Caki2 (cell line): ENCODE results near the gene SNTA1. TPM values are rescaled to one million over a fixed set of nuclear protein-coding genes. Genes with fewer than 3 reads are reported as not detected.
"Not testable (repeated sequence)": the region's sequence is repeated elsewhere in the genome, so short reads cannot be mapped to it uniquely, and the experiment has no call there.

Source experiments
- DNase-seq: peaks from one replicate; pipeline ENCODE4 v3.0.0-alpha.2; 2015; ENCODE audit warnings: low read depth
- in situ Hi-C: cut with HindIII; loops from 2 replicates; pipeline ENCODE4 v1.10.0; 2016; ENCODE audit warnings: low sequenced_read_pairs, low pct_unique_long_range_greater_than_20kb, mixed read lengths
- total RNA-seq: library from RNA; depleted of rRNA; stranded (reverse); fragments of >200 nt; shearing (Covaris generic); gene quantifications from 2 replicates; pipeline ENCODE4 v1.2.3, GENCODE V29; 2014; ENCODE audit warnings: low replicate concordance

The SNTA1 gene
- total RNA-seq, 1 experiment from 2014 or later: 52.1 TPM

DNA sequence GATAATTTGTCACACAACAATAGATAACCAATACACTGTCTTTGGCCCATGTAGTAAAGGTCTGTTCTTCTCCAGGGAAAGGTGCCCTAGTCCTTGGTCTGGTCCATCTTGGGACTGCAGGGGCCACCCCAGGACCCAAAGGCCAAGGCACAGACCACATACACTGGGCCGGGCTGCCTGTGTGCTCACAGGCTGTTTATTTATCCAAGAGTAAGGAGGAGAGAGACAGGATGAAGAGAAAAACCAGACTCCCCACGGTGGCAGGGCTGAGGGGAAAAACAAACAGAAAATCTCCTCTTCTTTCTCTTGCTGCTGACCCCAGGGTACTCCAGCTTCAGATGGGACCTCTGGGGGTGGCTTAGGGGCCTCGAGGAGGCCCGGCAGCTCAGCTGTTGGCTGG lies 35.8 kb downstream of the SNTA1 start:
- DNase-seq: no peak
- in situ Hi-C loops: no loop called here

DNA sequence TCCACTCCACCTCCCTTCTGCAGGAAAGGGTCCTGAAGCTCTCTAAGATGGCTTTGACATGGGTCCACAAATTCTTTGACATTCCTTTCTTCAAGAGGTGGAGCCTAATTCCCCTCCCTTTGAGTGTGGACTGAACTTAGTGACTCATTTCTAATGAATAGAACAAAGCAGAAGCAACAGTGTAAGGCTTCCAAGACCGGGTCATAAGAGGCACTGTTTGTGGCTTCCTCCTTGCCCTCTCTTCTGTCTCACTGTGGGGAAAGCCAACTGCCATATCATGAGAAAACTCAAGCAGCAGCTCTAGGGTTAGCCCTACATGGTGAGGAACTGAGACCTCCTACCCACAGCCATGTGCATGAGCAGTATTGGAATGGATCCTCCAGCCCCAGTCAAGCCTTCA lies 36.3 kb downstream of the SNTA1 start:
- in situ Hi-C loops: no loop called here
- no peak for DNase-seq

DNA sequence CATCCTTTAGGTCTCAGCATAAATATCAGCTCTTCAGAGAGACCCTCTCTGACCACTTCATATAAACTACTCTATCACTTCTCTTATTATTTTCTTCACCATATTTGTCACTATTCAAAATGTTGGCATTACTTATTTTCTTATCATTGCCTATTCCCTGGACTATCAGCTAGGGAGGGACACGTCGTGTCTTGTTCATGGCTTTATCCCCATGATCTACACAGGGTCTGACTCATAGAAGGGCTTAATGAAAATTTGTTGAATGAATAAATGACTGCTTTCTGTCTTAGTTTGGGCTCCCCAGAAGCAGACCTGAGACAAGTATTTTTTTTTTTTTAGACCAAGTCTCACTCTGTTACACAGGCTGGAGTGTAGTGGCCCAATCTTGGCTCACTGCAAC lies 39.3 kb downstream of the SNTA1 start:
- DNase-seq: no peak
- in situ Hi-C loops: no loop called here

DNA sequence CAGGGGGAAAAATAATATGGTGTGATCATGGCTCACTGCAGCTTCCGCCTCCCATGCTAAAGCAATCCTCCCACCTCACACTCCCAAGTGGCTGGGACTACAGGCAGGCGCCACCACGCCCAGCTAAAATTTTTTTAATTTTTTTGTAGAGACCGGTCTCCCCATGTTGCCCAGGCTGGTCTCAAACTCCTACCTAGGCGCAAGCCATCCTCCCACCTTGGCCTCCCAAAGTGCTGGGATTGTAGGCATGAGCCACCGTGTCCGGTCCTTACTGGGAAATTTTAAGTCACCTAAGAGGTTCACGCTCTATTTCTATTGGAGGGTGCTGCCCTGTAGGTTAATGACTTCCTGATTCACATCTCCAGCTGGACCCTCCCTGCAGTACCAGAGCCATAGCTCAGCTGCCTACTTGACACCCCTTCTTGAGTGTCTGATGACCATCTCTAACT lies 41.6 kb downstream of the SNTA1 start:
- in situ Hi-C loops: no loop called here
- DNase-seq: no peak

DNA sequence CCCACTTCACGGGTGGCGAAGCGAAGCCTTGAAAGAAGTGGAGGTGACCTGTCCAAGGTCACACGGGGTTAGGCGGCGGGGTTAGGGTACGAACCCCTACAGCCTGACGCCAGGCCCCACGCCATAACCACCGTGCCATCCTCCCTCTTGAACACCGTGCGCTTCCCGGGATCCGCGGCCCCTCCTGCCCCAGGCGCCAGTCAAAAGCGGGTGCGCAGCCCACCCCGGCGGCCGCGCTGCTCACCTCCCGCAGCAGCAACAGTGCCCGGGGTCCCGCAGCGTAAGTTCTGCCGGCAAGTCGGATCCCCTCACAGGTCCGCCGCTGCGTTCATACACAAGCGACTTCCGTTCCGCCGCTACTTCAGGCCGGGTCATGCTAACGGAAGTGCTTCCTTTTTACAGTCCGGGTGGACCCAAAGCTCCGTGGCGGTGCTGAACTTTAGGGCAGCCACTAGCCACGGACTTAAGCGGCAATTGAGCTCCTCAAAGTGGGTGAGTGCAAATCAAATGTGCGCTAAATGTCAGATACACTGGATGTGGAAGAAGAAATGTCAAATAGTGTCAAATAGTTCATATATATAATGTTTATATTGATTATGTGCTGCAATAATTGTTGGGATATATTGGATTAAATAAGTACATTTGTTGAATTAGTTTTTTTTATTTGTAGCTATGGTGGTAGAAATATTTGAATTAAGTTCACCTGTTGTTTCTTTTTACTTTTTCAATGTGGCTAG lies 42.2 kb downstream of the SNTA1 start, which contains the start of gene CDK5RAP1:
Gene CDK5RAP1, minus strand, starts transcription at position 336 of the 737 bp plus-strand sequence. CDS start 4,455 bp downstream, outside the sequence.
- DNase-seq: peak; percentile 75
- in situ Hi-C loops: no loop called here

DNA sequence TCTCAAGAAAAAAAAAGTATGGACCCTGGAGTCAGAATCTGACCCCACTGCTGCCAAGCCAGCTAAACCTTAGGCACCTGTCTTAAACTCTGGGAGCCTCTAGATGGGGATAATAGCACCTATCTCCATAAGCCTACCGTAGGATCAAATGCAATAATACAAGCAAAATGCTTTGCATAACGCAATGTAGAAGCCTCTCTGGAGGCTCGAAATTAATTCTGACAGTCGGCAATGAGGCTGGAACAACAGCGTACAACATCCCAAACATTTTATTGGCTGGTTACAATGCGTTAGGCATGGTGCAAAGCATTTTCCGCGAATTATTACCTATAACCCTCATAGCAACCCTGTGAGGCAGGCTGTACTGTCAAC lies 42.8 kb downstream of the SNTA1 start:
- DNase-seq: peak; percentile 40
- in situ Hi-C loops: no loop called here

DNA sequence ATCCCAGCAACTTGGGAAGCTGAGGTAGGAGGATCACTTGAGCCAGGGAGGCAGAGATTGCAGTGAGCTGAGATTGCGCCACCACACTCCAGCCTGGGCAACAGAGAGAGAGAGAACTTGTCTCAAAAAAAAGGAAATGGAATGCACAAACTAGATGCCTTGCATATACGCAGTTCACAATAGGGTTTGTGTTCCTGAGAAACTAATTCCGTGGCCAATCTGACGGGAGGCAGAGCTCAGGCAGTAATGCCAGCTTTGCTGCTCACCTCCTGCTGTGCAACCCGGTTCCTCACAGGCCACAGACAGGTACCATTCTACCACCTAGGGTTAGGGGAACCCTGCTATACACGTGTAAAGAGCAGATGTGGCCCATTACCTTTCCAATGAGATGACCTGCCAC lies 43.6 kb downstream of the SNTA1 start:
- no peak for DNase-seq
- in situ Hi-C loops: no loop called here

DNA sequence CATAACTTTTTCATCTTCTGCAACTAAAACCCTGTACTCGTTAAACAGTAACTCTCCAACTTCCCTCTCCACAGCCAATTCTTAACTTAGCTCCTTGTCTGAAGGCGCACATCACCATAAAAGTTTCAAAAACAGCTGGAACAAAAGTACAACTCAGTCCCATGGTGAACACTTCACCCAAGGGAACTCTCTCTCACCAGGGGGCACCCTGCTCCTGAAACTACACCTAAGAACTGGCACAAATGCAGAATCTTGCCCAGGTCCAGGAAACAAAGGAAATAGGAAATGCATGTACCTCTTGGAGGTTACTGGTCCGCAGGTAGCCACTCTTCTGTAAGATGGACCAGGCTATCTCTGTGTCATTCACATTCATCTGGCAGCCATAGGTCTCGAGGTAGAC lies 48.8 kb downstream of the SNTA1 start:
- no peak for DNase-seq
- in situ Hi-C loops: no loop called here

DNA sequence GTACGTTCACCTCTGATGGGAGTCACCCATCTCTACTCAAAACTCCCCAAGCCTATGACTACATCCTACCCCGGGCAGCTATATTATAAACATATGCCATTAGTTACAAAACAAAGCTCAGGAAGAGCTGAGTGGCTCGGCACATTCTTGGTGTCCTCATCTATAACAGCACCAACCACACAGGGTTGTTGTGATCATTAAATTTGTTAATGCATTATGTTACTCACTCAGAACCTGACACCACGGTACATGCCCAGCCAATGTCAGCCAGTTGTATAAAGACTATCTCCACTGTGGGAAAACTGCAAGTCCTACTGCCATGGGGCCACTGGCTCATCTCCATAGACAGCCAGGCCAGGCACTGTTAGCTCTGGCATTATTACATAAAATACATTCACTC lies 50.0 kb downstream of the SNTA1 start:
- no peak for DNase-seq
- in situ Hi-C loops: no loop called here

DNA sequence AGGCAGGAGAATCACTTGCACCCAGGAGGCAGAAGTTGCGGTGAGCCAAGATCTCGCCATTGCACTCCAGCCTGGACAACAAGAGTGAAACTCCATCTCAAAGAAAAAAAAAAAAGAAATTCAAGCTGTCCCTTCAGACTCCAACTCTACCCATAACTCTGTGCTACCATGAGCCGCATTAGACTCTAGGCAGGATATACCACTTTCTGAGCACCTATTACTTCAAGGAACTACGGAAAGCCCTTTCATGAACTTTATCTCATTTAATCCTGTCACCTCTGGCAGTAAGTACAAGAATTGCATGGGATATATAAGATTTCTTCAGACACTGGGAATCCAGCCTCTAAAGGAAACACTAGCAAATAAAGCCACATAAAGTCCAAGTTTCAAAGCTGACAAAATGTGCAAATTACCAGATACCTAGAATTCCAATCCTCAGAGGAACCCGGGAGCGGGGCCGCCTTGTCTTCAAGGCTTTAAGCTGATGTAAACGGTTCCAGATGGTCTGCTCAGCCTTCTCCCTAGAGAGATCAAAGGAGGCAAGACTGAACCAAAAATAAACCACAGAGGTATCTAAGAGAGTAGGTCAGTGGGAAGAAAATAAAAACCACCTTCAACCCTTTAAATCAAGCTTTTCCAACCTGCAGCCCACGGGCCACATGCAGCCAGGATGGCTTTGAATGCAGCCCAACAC lies 51.7 kb downstream of the SNTA1 start:
- in situ Hi-C loops: no loop called here
- no peak for DNase-seq

DNA sequence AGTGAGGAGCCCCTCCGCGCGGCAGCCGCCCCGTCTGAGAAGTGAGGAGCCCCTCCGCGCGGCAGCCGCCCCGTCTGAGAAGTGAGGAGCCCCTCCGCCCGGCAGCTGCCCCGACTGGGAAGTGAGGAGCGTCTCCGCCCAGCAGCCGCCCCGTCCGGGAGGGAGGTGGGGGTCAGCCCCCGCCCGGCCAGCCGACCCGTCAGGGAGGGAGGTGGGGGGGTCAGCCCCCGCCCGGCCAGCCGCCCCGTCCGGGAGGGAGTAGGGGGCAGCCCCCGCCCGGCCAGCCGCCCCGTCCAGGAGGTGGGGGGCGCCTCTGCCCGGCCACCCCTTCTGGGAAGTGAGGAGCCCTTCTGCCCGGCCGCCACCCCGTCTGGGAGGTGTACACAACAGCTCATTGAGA lies 54.2 kb downstream of the SNTA1 start:
- in situ Hi-C loops, DNase-seq: not testable (repeated sequence)

DNA sequence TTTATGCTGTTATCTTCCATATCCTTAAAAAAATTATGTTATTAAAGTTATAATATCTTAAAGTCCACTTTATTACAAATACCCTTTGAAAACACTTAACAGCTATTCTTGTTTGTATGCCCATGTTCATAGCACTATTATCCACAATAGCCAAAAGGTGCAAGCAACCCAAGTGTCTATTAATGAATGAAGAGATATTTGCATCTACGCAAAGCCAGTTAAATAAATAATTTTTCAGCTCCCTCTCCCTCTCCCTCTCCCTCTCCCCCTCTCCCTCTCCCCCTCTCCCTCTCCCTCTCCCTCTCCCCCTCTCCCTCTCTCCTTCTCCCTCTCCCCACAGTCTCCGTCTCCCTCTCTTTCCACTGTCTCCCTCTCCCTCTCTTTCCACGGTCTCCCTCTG lies 55.3 kb downstream of the SNTA1 start:
- no peak for DNase-seq

DNA sequence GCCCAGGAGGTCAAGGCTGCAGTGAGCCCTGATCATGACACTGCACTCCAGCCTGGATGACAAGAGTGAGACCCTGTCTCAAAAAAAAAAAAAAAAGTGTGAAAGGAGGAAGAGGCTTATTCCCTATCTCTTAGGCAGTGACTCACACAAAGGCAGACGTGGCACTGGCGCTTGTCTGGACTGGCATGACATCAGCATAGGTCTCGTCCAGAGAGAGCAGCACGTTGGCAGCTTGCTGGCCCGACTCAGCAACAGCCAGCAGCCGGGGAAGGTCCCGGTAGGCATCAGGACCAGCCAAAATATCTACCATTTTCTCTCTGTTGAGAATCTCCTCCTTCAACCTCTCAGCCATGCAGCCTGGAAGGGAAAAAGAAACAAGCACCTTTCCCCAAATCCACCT lies 56.4 kb downstream of the SNTA1 start:
- peak; percentile 88 for DNase-seq
- in situ Hi-C loops: no loop called here

More for the DNA sequence above, 55.3 kb downstream of the SNTA1 start:
- in situ Hi-C loops: no loop called here

DNA sequence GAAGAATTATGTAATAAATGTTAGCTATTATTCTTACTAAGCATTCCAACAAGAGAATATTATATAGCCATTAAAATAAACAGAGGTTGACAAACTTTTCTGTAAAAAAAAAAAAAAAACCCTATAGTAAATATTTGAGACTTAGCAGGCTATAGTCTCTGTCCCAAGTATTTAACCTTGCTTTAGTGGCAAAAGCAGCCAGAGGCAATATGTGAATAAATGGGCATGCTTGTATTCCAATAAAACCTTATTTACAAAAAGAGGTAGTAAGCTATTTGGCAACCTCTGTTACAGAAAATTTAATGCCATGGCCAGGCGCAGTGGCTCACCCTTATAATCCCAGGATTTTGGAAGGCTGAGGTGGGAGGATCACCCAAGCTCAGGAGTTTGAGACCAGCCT lies 56.9 kb downstream of the SNTA1 start:
- in situ Hi-C loops: no loop called here
- no peak for DNase-seq

DNA sequence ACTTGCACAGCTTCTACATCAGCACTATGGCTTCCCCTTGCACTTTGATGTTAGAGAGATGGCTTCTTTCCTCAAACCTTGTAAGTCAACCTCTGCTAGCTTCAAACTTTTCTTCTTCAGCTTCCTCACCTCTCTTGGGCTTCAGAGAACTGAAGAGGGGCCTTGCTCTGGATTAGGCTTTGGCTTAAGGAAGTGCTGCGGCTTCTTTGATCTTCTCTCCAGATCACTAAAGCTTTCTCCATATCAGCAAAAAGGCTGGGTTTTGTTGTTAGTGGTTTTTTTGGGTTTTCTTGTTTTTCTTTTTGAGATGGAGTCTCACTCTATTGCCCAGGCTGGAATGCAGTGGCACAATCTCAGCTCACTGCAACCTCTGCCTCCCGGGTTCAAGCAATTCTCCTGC lies 66.2 kb downstream of the SNTA1 start:
- no peak for DNase-seq
- in situ Hi-C loops: no loop called here

DNA sequence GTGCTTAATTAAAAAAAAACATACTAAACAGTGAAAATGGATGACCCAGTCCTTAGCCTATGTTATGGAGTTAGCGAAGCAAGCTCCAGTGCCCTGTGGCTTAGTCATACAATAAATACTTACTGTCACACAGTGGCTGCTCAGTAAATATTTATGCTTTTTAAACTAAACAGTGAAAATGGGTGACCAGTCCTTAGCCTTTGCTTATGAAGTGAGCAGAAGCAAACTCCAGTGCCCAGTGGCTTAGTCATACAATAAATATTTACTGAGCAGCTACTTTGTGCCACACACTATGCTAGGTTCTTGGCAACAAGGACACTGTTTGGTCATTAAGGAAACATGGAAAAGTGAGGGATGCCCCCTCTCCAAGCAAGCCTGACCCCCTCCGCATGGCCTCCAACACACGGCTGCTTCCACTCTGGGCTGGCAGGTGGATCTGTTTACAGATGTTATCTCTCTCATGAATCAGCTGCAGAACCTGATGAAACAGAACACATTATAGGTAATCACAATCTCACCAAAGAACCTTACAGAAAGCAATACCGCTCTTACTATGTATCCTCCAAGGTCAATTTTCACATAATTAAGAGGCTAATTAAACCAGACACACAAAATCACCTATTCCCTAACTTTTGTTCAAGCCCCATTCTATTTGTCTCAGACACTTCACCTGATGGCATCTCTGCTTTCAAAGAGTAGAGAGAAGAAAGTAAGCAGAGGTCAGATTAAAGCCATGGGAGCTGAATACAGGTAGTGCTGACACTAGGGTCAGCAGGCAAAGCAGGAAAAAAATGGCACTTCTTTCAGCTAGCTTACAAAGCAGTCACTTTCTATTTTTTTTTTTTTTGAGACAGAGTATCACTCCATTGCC lies 69.6 kb downstream of the SNTA1 start:
- in situ Hi-C loops: no loop called here
- peak; percentile 99 for DNase-seq

DNA sequence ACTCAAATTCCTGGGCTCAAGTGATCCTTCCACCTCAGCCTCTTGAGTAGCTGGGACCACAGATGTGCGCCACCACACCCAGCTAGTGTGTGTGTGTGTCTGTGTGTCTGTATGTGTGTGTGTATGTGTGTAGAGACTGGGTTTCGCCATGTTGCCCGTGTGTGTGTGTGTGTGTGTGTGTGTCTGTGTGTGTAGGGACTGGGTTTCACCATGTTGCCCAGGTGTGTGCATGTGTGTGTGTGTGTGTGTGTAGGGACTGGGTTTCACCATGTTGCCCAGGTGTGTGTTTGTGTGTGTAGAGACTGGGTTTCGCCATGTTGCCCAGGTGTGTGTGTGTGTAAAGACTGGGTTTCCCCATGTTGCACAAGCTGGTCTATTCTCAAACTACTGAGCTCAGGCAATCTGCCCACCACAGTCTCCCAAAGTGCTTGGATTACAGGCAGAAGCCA lies 70.5 kb downstream of the SNTA1 start:
- peak; percentile 66 for DNase-seq

DNA sequence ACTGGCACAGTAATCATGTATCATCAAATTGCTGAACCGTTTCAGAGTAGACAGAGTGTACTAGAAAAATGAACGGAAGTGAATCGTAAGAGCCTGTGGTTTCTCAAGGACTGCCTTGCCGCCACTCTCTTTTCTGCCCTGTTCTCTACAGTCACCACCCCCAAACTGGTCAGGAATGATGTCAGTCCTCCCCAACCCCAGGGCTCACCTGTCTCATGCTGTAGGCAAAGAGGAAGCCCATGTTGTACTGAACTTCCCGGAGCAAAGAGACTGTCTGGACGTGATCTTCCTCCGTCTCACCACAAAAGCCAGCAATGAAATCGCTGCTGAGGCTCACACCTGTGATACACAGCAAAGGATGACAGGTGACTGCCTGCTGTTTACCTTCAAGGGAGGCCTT lies 73.3 kb downstream of the SNTA1 start:
- in situ Hi-C loops: no loop called here
- DNase-seq: peak; percentile 83

More for the DNA sequence above, 70.5 kb downstream of the SNTA1 start:
- in situ Hi-C loops: no loop called here

DNA sequence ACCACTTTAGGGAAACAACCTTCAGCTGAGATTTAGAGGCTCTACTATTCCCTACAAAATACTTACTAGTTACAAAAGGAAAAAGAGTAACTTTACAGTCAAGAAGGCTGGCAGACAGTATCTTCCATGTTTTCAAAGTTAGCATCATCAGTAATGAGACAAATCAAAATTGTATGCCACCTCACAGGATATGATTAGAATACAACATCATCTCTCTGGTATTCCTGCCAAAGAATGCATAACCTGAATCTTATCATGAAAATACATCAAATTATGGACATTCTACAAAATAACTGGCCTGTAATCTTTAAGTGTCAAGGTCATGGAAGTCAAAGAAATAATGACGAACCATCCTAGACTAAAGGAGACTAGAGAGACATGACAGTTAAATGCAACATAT lies 80.7 kb downstream of the SNTA1 start:
- in situ Hi-C loops: no loop called here
- no peak for DNase-seq
